ENCODE measurements around the gene PLCG1. TPM values are rescaled to one million over a fixed set of nuclear protein-coding genes. Genes with fewer than 3 reads are reported as not detected.
"Not testable (repeated sequence)": the region's sequence is repeated elsewhere in the genome, so short reads cannot be mapped to it uniquely, and the experiment has no call there.

The PLCG1 gene
- total RNA-seq, 1 experiment from 2014 or later, result 64.1 TPM

DNA sequence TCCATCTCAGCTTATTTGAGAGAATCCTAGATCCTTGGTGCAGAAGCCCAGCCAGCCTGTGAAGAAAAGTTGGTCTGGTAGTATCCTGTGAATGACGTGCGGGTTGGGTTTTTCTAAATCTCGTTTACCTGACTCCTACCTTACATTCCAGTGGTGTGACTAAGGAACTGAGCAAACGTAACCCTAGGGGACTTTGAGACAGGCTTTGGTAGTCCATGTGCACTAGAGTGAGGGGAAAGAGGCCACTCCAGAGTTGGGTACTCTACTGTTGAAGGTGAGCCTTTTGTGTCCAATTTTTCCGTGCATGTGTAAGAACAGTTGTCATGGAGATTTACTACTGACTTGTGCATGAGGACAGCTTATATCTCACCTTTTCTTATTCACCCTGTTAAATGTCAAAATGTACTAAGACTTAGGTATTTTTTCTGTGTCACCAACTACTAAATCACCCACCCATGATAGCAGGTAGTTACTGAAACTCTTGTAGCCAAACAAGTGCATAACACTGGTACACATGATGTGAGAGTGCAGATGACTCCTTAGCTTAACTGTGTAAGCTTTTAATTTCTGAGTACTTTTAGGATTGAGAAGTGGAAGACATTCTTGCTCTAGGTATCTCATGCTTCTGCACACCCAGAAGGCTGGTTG, 26.3 kb upstream of the PLCG1 start:
- no TSS peak for BruUV-seq (replicated peaks)
- CTCF ChIA-PET, result no interaction called here

DNA sequence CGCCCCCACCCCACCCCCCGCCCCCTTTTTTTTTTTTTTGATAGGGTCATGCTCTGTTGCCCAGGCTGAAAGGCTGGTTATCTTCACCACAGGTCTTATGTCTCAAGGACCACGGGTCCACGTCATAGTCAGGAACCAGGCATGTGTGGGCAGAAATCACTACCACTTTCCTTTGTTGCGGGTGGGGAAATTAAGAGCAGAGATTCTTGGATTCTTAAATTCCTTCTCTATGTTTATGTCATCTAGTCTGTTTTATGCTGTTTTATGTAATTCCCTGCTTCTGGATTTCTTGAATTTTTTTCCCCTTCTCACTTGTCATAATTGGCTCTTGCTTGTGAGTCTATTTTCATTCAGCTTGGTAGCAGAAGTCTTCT, 25.8 kb upstream of the PLCG1 start:
- intact Hi-C loops (cut with micrococcal nuclease; ENCODE audit: unreplicated experiment), result no loop called here
- H3K27ac ChIP-seq, result no peak overlapping the region
- BruUV-seq (replicated peaks), result no TSS peak
- no peak for TF ChIP-seq EZH2 (IDR thresholded peaks at IDR 0.05; ENCODE audit: low read depth)
- TF ChIP-seq, protein P1, sequence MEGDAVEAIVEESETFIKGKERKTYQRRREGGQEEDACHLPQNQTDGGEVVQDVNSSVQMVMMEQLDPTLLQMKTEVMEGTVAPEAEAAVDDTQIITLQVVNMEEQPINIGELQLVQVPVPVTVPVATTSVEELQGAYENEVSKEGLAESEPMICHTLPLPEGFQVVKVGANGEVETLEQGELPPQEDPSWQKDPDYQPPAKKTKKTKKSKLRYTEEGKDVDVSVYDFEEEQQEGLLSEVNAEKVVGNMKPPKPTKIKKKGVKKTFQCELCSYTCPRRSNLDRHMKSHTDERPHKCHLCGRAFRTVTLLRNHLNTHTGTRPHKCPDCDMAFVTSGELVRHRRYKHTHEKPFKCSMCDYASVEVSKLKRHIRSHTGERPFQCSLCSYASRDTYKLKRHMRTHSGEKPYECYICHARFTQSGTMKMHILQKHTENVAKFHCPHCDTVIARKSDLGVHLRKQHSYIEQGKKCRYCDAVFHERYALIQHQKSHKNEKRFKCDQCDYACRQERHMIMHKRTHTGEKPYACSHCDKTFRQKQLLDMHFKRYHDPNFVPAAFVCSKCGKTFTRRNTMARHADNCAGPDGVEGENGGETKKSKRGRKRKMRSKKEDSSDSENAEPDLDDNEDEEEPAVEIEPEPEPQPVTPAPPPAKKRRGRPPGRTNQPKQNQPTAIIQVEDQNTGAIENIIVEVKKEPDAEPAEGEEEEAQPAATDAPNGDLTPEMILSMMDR (conservative IDR thresholded peaks at IDR 0.05), result no peak
- no peaks in the 10 kb centered on the region for H3K27me3 ChIP-seq (ENCODE audit: insufficient read depth, low read depth)
- no peak overlapping the region for H3K4me3 ChIP-seq
- H3F3A ChIP-seq (ENCODE audit: insufficient read depth, low read depth), result peaks cover 24% of the 10 kb centered on the region
- H3K9me3 ChIP-seq (ENCODE audit: insufficient read depth, low read depth), result no peaks in the 10 kb centered on the region
- no peak for DNase-seq
- H3K9me2 ChIP-seq (ENCODE audit: insufficient read depth), result no peaks in the 10 kb centered on the region
- no peak overlapping the region for H3K4me2 ChIP-seq
- H3K4me1 ChIP-seq (replicated peaks; ENCODE audit: insufficient read depth), result peaks cover 20% of the 10 kb centered on the region
- POLR2A ChIA-PET (ENCODE audit: unreplicated experiment), result interaction anchor here (0.5 kb wide), 1 partner anchor 131 kb away, joined by 3 read pairs; no protein-coding TSS in a partner anchor
- H2AFZ ChIP-seq, result no peak overlapping the region
- CTCF ChIA-PET, result interaction anchor here (0.5 kb wide), 1 partner anchor 143 kb away, joined by 3 read pairs; no protein-coding TSS in a partner anchor
- no peaks in the 10 kb centered on the region for H3K79me2 ChIP-seq (ENCODE audit: low read depth)
- H3K36me3 ChIP-seq (ENCODE audit: low read depth), result peaks cover 64% of the 10 kb centered on the region
- no peaks in the 10 kb centered on the region for H4K20me1 ChIP-seq (ENCODE audit: insufficient read depth)

More for the DNA sequence above, 26.3 kb upstream of the PLCG1 start:
- no peaks in the 10 kb centered on the region for H3K9me3 ChIP-seq (ENCODE audit: insufficient read depth, low read depth)
- H3K4me2 ChIP-seq, result peak overlapping the region; percentile 21
- peaks cover 62% of the 10 kb centered on the region for H3K36me3 ChIP-seq (ENCODE audit: low read depth)
- no peaks in the 10 kb centered on the region for H4K20me1 ChIP-seq (ENCODE audit: insufficient read depth)
- no peaks in the 10 kb centered on the region for H3K27me3 ChIP-seq (ENCODE audit: insufficient read depth, low read depth)
- H3K9me2 ChIP-seq (ENCODE audit: insufficient read depth), result no peaks in the 10 kb centered on the region
- peaks cover 20% of the 10 kb centered on the region for H3K4me1 ChIP-seq (replicated peaks; ENCODE audit: insufficient read depth)
- peak overlapping the region; percentile 31; the same call in 1 of the 2 replicates for H3K27ac ChIP-seq
- peak; percentile 33 to 84 for DNase-seq
- H3F3A ChIP-seq (ENCODE audit: insufficient read depth, low read depth), result peaks cover 24% of the 10 kb centered on the region
- no peaks in the 10 kb centered on the region for H3K79me2 ChIP-seq (ENCODE audit: low read depth)
- H2AFZ ChIP-seq, result no peak overlapping the region
- POLR2A ChIA-PET (ENCODE audit: unreplicated experiment), result no interaction called here
- TF ChIP-seq, protein P1 (conservative IDR thresholded peaks at IDR 0.05), result no peak
- TF ChIP-seq EZH2 (IDR thresholded peaks at IDR 0.05; ENCODE audit: low read depth), result no peak
- H3K4me3 ChIP-seq, result no peak overlapping the region
- intact Hi-C loops (cut with micrococcal nuclease; ENCODE audit: unreplicated experiment), result no loop called here

DNA sequence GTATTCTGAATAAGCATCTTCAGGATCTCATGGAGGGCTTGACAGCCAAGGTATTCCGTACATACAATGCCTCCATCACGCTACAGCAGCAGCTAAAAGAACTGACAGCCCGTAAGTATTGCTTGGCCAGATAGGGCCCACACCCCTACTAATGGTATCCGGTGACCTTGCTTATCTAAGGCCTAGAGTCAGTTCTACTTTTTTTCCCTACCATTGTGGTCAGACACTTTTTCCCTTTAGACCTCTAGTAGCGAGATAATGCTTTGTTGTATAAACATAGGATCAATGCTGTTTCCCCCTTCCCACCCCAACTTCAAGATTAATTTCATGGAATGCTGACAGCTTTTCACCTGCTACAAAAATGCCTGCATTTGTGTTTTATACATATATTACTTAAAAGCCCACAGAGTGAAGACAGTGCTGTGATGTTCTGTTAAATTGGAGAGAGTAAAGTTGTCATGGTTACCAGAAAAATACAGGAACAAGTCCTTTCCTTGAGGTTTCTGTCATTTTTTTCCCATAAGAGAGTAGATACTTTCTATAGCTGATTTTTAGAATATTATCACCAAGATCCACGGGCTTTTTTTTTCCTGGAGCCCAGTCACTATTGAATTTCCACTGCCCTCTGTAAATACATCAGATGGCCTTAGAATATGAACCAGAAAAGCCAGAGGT, 20.9 kb upstream of the PLCG1 start:
- Histone ChIP-seq H3K79me2 (ENCODE audit: low read depth) (no peaks in the 10 kb centered on the region), H3K9me2 (ENCODE audit: insufficient read depth) (no peaks in the 10 kb centered on the region), H3K4me2 (no peak overlapping the region), H3F3A (ENCODE audit: insufficient read depth, low read depth) (peaks cover 17% of the 10 kb centered on the region; the same call in 1 of the 2 replicates), H3K4me1 (replicated peaks; ENCODE audit: insufficient read depth) (no peaks in the 10 kb centered on the region), H3K4me3 (no peak overlapping the region), H3K27me3 (ENCODE audit: insufficient read depth, low read depth) (no peaks in the 10 kb centered on the region), H3K27ac (no peak overlapping the region), H4K20me1 (ENCODE audit: insufficient read depth) (no peaks in the 10 kb centered on the region), H3K36me3 (ENCODE audit: low read depth) (peaks cover 73% of the 10 kb centered on the region), H2AFZ (no peak overlapping the region), H3K9me3 (ENCODE audit: insufficient read depth, low read depth) (no peaks in the 10 kb centered on the region)
- BruUV-seq (replicated peaks), result no TSS peak
- TF ChIP-seq, protein P1 (conservative IDR thresholded peaks at IDR 0.05), result no peak
- TF ChIP-seq EZH2 (IDR thresholded peaks at IDR 0.05; ENCODE audit: low read depth), result no peak
- ChIA-PET POLR2A (ENCODE audit: unreplicated experiment) (no interaction called here), CTCF (no interaction called here)
- DNase-seq, result no peak
- intact Hi-C loops (cut with micrococcal nuclease; ENCODE audit: unreplicated experiment), result no loop called here

DNA sequence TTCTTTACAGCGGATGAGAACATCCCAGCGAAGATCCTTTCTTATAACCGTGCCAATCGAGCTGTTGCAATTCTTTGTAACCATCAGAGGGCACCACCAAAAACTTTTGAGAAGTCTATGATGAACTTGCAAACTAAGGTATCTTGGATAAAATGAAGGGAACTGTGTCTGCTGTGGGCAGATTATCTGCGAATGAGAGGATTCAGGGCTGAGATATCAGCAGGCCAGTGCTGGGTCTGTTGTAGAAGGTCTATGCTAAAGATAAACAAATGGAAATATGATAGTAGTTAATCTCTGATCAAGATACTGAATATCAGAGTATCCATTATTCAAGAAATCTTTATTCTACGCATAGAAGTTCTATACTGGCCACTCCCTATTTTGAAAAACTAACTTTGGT, 19.2 kb upstream of the PLCG1 start:
- H3K79me2 ChIP-seq (ENCODE audit: low read depth); DNase-seq; H3K4me2 ChIP-seq; H2AFZ ChIP-seq; H3K27me3 ChIP-seq (ENCODE audit: insufficient read depth, low read depth); intact Hi-C loops (cut with micrococcal nuclease; ENCODE audit: unreplicated experiment); H3K9me2 ChIP-seq (ENCODE audit: insufficient read depth); H3K27ac ChIP-seq; H3K4me3 ChIP-seq; BruUV-seq (replicated peaks); H3K4me1 ChIP-seq (replicated peaks; ENCODE audit: insufficient read depth); H3K9me3 ChIP-seq (ENCODE audit: insufficient read depth, low read depth); H4K20me1 ChIP-seq (ENCODE audit: insufficient read depth); CTCF ChIA-PET; POLR2A ChIA-PET (ENCODE audit: unreplicated experiment): not testable (repeated sequence)
- Histone ChIP-seq H3F3A (ENCODE audit: insufficient read depth, low read depth) (peaks cover 32% of the 10 kb centered on the region; the same call in 1 of the 2 replicates), H3K36me3 (ENCODE audit: low read depth) (peaks cover 75% of the 10 kb centered on the region)
